Measurements from ENCODE around the gene VTI1A. TPM values are rescaled to one million over a fixed set of nuclear protein-coding genes. Genes with fewer than 3 reads are reported as not detected.

Gene VTI1A
- total RNA-seq, 1 experiment from 2014 or later: 22.0 TPM

DNA sequence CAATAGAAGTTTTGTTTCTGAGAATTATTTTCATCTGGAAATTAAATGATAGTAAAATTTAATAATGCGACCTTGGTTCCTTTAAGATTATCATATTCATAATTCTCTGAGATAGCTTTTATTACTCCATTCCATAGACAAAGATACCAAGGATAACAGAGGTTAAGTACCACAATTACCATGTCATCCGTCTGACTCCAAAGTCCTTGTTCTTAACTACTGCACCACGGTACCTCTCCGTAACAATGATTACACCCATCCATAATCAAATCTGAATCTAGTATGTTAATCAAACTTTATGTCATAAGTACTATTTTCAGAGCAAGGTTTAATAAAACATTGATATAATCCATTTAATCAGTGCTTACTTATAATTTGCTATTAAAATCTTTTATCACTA, 8.7 kb upstream of the VTI1A start:
- Histone ChIP-seq H3K79me2 (ENCODE audit: insufficient read depth, low read length) (no peaks in the 10 kb centered on the region), H3K56ac (ENCODE audit: insufficient read length, low read depth, low read length) (no peak overlapping the region), H2BK15ac (ENCODE audit: low read depth, low read length) (no peak overlapping the region), H3K14ac (ENCODE audit: insufficient read depth, low read length) (no peak overlapping the region), H3K18ac (ENCODE audit: insufficient read length, low read depth, low read length) (no peak overlapping the region), H3K27ac (ENCODE audit: insufficient read length, low read depth, low read length) (no peak overlapping the region), H3K27me3 (ENCODE audit: insufficient read depth, low read length) (no peaks in the 10 kb centered on the region), H2BK12ac (ENCODE audit: insufficient read length, low read depth, low read length) (no peak overlapping the region), H3K4me2 (ENCODE audit: insufficient read depth, insufficient read length, low read length) (no peak overlapping the region), H3T11ph (ENCODE audit: low read length) (no peak overlapping the region), H3K23ac (ENCODE audit: insufficient read length, low read depth, low read length) (no peak overlapping the region), H2BK120ac (ENCODE audit: low read depth, low read length, poor library complexity, severe bottlenecking) (no peak overlapping the region), H2AFZ (ENCODE audit: low read length) (no peak overlapping the region), H3K4ac (ENCODE audit: low read depth, low read length) (no peak overlapping the region), H2BK20ac (ENCODE audit: low read depth, low read length, poor library complexity, severe bottlenecking) (no peak overlapping the region), H4K5ac (ENCODE audit: insufficient read length, low read depth, low read length) (no peak overlapping the region), H4K20me1 (ENCODE audit: control insufficient read depth, insufficient read depth, insufficient read length) (no peaks in the 10 kb centered on the region), H3K4me1 (ENCODE audit: insufficient read depth, low read length) (no peaks in the 10 kb centered on the region), H3K9ac (ENCODE audit: extremely low read depth, insufficient read length, low read length) (no peak overlapping the region), H2BK5ac (ENCODE audit: insufficient read length, low read length) (no peak overlapping the region), H4K91ac (ENCODE audit: insufficient read length, low read depth, low read length) (no peak overlapping the region), H4K8ac (replicated peaks; ENCODE audit: insufficient read length, low read depth, low read length) (no peak overlapping the region), H3K79me1 (ENCODE audit: insufficient read depth, low read depth, low read length, poor library complexity, severe bottlenecking) (no peaks in the 10 kb centered on the region), H2AK5ac (ENCODE audit: insufficient read length, low read length) (no peak overlapping the region), H3K23me2 (ENCODE audit: insufficient read length, low read depth, low read length, poor library complexity, severe bottlenecking) (no peaks in the 10 kb centered on the region), H3K9me3 (ENCODE audit: control insufficient read depth, low read depth, low read length) (no peaks in the 10 kb centered on the region)
- TF ChIP-seq CTCF (conservative IDR thresholded peaks at IDR 0.05): no peak
- Mint-ChIP-seq H3K27ac (no peak overlapping the region), H3K36me3 (ENCODE audit: insufficient read depth in 1 of 3, low read depth in 3 of 3) (peaks cover 2 to 48% (median 40%) of the 10 kb centered on the region in 3 experiments; a peak in 5 of 7 replicates), H3K4me1 (no peaks in the 10 kb centered on the region), H3K4me3 (no peak overlapping the region), H3K27me3 (ENCODE audit: low read depth) (no peaks in the 10 kb centered on the region), H3K9me3 (no peaks in the 10 kb centered on the region)
- WGBS (ENCODE audit: extremely low coverage, insufficient read length, low lambda C conversion rate): no CpG with 5 or more reads among the region's 4 CpGs
- no peak for DNase-seq

Data from H9 (cell line).